ENCODE data around the gene NUP43. TPM values are rescaled to one million over a fixed set of nuclear protein-coding genes. Genes with fewer than 3 reads are reported as not detected.

NUP43 gene
- total and polyA plus RNA-seq, 12 donors, result 10.0 to 34.3 (median 29.5) TPM

DNA sequence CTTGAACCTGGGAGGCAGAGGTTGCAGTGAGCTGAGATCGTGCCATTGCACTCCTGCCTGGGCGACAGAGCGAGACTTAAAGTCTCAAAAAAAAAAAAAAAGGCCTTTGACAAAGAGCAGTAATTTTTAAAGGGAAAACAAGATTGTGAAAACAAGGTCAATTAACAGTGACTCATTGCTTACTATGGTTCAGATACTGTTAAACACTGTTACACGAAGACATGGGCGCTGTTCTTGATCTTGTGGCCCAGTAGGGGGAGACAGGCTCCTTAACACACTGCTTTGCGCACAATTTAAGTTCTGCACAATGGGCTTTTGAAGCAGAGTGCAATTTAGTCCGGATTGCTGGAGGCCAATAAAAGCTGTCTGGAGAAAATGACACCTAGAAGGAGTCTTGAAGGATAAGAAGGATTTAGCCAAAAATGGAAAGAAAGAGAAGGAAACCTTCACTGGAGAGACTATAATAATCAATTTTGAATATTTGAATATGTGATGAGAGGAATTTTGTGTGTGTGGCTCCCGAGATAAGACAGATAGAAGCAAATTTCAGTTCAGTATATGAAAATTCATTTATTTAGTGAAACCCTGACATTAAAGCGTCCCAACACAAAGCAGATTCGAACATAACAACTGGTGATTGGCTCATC is 22.4 kb downstream of the NUP43 start:
- Histone ChIP-seq H3K4me1 (peaks cover 0 to 30% (median 0%) of the 10 kb centered on the region in 9 donors), H3K27me3 (no peaks in the 10 kb centered on the region), H3K27ac (no peak overlapping the region), H3K4me3 (no peak overlapping the region), H3K36me3 (peaks cover 0 to 60% (median 10%) of the 10 kb centered on the region in 9 donors), H3K9me3 (no peaks in the 10 kb centered on the region)
- TF ChIP-seq, protein P1, sequence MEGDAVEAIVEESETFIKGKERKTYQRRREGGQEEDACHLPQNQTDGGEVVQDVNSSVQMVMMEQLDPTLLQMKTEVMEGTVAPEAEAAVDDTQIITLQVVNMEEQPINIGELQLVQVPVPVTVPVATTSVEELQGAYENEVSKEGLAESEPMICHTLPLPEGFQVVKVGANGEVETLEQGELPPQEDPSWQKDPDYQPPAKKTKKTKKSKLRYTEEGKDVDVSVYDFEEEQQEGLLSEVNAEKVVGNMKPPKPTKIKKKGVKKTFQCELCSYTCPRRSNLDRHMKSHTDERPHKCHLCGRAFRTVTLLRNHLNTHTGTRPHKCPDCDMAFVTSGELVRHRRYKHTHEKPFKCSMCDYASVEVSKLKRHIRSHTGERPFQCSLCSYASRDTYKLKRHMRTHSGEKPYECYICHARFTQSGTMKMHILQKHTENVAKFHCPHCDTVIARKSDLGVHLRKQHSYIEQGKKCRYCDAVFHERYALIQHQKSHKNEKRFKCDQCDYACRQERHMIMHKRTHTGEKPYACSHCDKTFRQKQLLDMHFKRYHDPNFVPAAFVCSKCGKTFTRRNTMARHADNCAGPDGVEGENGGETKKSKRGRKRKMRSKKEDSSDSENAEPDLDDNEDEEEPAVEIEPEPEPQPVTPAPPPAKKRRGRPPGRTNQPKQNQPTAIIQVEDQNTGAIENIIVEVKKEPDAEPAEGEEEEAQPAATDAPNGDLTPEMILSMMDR (IDR thresholded peaks at IDR 0.05), result peak; percentile 42 to 80 (median 70)
- WGBS, 2 donors, result 66 to 76% methylated on average over 10 of the region's 10 CpGs
- ATAC-seq (peak in 5 of 8 donors; percentile 81 to 87 (median 82)), DNase-seq (peak in 1 of 2 donors; percentile 31)
- intact Hi-C loops (cut with DNase I), result loop anchor here in 6 of 10 donors (2.0 to 10.0 kb wide), 2 partner anchors 201 to 203 kb away; partner anchors contain the start of gene RAET1G (in 5 of the 6)

DNA sequence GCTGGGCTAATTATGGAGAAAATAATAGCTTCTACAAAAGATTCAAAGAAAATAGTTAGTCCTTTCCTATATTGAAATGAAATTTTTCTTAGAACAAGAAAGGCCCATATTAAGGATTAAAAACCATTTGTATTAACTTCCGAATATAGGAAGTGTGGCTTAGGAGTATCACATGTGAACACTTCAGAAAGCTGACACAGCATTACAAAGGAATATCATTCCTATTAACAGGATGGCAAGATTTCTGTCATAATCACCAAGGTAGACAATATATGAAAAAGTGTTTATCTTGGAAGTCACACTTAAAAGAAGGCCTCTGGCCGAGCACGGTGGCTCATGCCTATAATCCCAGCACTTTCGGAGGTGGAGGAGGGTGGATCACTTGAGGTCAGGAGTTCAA is 23.1 kb downstream of the NUP43 start:
- Histone ChIP-seq H3K27me3 (no peaks in the 10 kb centered on the region), H3K36me3 (peaks cover 0 to 54% (median 10%) of the 10 kb centered on the region in 9 donors), H3K9me3 (no peaks in the 10 kb centered on the region), H3K4me3 (no peak overlapping the region), H3K4me1 (peaks cover 0 to 30% (median 0%) of the 10 kb centered on the region in 9 donors), H3K27ac (no peak overlapping the region)
- WGBS, 2 donors, result 87 to 93% methylated on average over 4 of the region's 4 CpGs
- DNase-seq (no peak), ATAC-seq (no peak)
- TF ChIP-seq, protein P1 (IDR thresholded peaks at IDR 0.05), result no peak
- intact Hi-C loops (cut with DNase I), result loop anchor here in 6 of 10 donors (2.0 to 10.0 kb wide), 2 partner anchors 202 to 204 kb away; partner anchors contain the start of gene RAET1G (in 5 of the 6)

DNA sequence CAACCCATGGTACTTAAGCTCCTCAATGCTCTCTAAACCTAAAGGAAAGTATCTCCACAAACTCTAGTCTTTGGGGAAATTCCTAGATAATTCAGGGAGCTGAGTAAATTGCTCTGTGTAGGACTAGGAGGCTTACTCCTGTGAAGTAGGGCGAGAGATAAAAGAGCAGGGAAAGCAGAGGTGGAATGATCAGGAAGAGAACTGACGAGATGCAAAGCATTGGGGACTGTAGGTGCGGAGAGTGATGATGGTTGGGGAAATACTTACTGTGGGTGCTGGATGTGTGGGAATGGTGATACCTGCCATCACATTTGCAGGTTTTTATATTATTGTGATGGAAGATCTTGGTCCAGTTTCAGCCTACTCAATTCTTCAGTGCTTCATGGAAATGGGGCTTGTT is 26.8 kb downstream of the NUP43 start:
- 94 to 97% methylated on average over 3 of the region's 3 CpGs for WGBS, 2 donors

More for the DNA sequence above, 26.8 kb downstream of the NUP43 start:
- no peak for ATAC-seq
- Histone ChIP-seq H3K27me3 (no peaks in the 10 kb centered on the region), H3K4me3 (peak overlapping the region in 1 of 10 donors; percentile 84), H3K27ac (no peak overlapping the region), H3K4me1 (peaks cover 0 to 43% (median 24%) of the 10 kb centered on the region in 9 donors), H3K9me3 (no peaks in the 10 kb centered on the region), H3K36me3 (peaks cover 0 to 16% (median 0%) of the 10 kb centered on the region in 9 donors)
- TF ChIP-seq, protein P1 (IDR thresholded peaks at IDR 0.05), result no peak
- DNase-seq, result no peak
- intact Hi-C loops (cut with DNase I), result loop anchor here in 4 of 10 donors (5.0 to 10.0 kb wide), 4 partner anchors 72 to 208 kb away; partner anchors contain the start of genes GINM1 (in 2 of the 4), KATNA1 (in 1 of the 4) and PPIL4 (in 1 of the 4)

Data from heart right ventricle (tissue), 16 donors.